Measurements from ENCODE around the gene GNPTAB.

Gene GNPTAB

DNA sequence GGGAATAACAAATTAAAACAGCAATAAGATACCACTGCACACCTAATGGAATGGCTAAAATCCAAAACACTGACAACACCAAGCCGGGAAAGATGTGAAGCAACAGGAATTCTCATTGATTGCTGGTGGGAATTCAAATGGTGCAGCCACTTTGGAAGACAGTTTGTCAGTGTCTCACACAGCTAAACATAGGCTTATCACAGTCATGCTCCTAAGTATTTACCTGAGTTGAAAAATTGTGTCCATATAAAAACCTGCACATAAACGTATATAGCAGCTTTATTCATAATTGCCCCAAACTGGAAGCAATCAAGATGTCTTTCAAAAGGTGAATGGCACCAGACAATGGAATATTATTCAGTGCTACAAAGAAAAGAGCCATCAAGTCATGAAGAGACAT lies 21.6 kb downstream of the GNPTAB start:
- DNase-seq, result no peak

GRCh38 chr12:101806265-101806664 lies 24.5 kb downstream of the GNPTAB start:
- no peak for DNase-seq

DNA sequence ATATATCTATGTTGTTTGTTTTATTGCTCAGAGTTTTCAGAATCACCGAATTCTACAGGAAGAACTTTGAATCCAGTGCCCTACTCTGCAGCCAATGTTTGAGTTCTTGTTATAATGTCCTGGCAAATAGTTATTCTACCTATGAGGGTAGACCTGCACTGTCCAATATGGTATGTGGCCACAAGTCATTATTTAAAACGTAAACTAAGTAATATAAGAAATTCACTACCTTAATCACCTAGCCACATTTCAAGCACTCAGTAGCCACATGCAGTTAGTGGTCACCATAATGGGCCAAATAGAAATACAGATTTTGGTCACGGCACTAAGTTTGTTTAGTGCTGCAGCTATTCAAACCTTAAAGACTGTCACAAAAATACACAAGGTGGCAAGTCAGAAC lies 26.4 kb downstream of the GNPTAB start:
- DNase-seq, result no peak

DNA sequence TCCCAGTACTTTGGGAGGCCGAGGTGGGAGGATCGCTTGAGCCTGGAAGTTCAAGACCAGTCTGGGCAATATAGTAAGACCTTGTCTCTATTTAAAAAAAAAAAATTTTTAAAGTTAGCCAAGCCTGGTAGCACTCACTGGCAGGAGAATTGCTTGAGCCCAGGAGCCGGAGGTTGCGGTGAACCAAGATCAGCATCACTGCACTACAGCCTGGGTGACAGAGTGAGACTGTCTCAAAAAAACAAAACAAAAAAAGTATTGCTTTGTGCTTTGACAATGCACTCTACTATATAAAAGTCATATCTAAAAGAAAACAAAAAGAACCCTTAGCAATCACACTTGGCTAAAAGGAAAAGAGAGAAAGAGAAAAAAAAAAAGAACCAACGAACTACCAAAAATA lies 26.8 kb downstream of the GNPTAB start:
- DNase-seq, result no peak

DNA sequence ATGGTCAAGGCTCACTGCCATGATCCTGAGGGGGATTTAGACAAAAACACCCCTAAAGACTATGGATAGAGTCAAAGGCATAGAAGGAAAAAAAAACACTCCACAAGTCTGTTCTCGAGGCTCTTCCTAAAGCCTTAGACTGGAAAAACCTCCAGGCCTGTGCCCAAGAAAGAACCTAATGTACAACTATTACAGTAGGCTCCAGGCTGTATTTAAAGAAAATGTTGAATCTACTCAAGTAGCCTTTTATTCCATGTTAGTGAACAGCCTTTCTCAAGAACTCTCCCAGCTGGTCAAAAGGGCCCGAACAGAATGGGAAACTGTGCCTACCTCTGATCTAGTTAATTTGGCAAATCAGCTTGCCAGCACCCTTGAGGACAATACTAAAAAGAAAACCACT lies 28.3 kb downstream of the GNPTAB start:
- no peak for DNase-seq

- no peak for DNase-seq
Observed at GRCh38 chr12:101799774-101800173, 31.0 kb downstream of the GNPTAB start.

DNA sequence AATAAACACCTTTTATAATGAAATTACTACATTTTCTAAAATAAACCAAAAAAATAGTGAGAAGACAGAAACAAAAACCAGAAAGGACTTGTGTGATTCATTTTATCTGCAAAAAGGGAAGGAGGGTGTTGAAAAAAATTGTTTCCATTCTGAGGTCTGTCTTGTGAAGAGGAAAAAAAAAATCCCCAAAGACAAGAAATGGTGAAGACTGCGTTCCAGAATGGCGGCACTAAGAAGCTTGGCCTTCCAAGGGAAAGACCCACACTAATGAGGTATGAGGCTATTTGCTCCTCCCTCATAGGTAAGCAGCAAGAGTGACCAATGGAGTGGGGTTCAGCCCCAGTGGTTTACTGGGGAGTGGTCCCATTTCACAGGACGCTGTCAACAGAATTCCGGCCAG lies 35.0 kb downstream of the GNPTAB start:
- no peak for DNase-seq

GRCh38 chr12:101795013-101795412 lies 35.7 kb downstream of the GNPTAB start:
- DNase-seq, result no peak

DNA sequence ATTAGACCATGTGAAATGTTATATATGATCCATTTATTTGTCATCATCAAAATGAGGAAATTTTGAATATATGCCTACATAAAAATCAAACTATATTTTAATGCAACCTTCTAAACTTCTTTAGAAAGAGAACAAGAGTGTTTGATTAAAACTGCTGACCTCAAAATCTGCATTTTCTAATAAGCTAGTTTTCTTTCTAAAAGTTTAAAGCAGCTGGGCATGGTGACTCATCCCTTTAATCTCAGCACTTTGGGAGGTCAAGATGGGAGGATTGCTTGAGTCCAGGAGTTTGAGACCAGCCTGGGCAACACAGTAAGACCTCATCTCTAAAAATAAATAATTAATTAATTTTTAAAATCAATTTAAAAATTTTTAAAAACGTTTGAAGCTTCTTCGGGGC lies 36.2 kb downstream of the GNPTAB start:
- no peak for DNase-seq

DNA sequence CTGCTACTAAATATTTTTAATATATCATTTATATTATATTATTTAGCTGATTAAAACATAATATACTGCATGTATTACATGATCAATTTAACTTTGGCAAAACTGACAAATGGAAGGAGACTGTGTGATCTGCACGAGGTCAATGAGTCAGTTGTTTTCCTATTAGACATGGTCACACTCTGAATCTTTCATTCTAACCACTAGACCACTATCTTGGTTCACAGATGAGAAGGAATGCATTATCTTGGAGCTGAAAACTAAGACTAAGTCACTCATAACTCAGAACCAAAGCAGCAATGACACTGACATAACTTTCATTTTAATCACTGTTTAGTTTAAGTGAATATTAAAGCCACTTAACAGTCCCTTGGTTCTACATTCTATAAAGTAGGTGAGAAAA lies 37.4 kb downstream of the GNPTAB start:
- DNase-seq, result no peak

DNA sequence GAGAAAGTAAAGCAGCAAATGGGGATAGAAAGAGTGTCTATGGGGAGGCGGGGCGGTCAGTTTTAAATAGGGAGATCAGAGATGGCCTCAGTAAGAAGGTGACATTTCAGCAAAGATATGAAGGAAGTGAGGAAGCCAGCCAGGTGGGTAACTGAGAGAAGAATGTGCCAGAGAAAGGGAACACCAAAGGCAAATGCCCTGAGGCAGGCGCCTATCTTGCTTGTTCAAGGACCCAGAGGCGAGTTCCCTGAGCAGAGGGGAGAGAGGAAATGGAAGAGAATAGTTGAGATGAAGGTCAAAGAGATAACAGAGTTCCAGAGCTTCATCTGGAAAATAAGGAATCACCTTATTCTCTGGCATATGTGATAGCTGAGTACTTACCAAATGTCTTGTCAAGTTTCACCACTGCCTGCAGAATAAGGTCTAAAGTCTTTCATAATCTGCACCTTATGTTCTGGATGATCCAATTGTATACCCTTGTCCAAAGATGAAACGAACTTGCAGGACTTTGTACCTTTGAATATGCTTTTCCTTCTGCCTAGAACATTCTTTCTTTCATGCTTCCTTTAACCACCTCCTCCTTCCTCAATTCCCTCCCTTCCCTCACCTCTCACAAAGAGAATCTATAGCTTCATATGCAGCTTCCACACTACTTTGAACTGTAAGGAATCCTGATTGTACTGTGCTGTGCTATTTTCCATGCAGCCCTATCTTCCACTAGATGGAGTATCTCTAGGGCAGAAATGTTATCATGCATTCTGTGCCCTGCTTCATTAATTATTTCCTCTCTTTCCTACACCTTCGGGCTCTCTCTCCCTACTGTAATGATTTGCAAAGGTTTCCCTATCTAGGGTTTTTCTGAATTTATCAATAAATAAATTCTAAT lies 38.5 kb downstream of the GNPTAB start:
- DNase-seq, result no peak

GRCh38 chr12:101789171-101789570 lies 41.6 kb downstream of the GNPTAB start:
- DNase-seq, result peak in 2 of 56 donors; percentile 6 to 11

GRCh38 chr12:101785671-101786070 lies 45.1 kb downstream of the GNPTAB start:
- DNase-seq, result no peak

GRCh38 chr12:101784376-101784775 lies 46.4 kb downstream of the GNPTAB start:
- DNase-seq, result no peak

DNA sequence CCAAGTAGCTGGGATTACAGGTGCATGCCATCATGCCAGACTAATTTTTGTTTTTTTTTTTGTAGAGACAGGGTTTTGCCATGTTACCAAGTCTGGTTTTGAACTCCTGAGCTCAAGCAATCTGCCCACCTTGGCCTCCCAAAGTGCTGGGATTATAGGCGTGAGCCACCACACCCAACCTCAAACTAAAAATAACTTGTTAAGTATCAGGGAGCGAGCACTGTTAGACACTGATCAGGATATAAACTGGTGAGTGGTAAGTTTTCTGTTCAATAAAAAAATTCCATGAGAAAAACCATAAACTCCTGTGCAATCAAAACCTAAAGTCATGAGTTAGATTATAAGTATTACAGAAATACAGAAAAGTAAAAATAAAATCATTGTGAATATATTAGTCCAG lies 46.9 kb downstream of the GNPTAB start:
- DNase-seq, result no peak

- no peak for DNase-seq
Observed at GRCh38 chr12:101783150-101783549, 47.6 kb downstream of the GNPTAB start.

GRCh38 chr12:101782273-101782731 lies 48.5 kb downstream of the GNPTAB start:
- no peak for DNase-seq

DNA sequence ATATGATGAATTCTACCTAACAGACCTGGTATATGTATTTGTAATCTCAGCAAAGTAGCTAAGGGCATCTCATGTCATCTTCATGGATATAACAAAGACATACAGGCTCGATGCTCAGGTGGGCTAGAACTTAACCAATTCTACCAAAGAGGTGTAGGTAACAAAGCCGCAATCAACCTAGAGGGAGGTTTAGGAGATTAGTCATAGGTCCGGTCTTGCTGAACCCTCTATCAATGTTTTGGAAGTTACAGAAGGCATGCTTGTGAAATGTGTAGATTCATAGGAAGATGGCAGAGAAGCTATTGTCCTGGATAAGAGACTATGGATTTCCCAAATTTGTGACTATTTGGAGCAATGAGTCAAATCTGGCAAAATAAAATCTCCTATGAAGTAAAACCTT lies 48.9 kb downstream of the GNPTAB start:
- DNase-seq, result no peak

GRCh38 chr12:101780599-101780998 lies 50.2 kb downstream of the GNPTAB start:
- no peak for DNase-seq

DNA sequence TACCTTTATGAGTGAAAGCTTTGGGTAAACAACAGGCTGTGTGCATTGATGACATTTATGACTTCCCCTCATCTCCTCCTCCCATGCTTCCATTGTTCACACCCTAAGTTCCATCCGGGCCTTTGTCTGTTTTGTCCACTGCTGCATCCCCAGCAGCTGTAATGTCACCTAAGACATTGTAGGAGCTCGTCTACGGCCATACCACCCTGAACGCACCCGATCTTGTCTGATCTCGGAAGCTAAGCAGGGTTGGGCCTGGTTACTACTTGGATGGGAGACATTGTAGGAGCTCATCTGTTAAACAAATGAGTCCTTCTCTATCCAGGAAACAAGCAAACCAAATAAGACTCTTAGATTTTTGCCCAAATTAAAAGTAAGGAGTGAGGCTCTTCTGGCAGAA lies 51.1 kb downstream of the GNPTAB start:
- no peak for DNase-seq

GRCh38 chr12:101779200-101779599 lies 51.6 kb downstream of the GNPTAB start:
- no peak for DNase-seq

DNA sequence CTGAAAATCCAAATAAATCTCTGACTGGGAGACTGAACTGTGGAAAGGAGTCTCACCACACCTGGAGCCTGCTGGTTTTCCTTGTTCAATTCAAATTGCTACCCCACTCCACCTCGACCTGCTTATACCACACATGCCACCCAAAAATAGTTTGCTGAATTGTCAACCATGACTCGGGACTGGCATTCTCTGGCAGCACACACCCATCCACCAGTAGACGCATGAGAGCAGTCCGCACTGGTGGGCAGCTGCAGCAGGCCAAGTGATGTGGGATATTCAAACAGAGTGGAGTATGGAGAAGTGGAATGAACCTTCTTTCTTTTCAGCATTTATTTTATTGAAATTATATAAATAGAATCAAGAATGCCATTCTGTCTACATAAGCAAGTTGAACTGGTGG lies 52.8 kb downstream of the GNPTAB start:
- DNase-seq, result no peak

DNA sequence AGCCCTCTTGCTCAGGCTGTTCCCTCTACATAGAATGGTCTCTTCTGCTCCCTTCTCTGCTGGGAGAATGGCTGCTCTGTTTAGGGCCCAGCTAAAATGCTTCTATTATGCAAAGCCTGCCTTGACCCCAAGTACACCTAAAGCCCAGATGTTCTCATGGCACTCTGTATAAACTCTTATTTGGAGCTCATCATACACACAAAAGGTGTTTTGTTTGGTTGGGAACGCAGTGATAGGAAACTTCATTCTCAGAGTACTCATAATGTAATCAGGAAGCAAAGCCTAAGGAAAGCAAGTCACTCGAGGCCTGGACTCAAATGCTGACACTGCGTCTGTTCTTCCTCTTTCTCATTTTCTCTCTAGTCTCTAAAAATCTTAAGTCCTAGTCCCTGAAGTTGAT lies 53.3 kb downstream of the GNPTAB start:
- DNase-seq, result peak in 15 of 56 donors; percentile 4 to 52 (median 27)

GRCh38 chr12:101775816-101776215 lies 54.9 kb downstream of the GNPTAB start:
- DNase-seq, result no peak
